Activated CD8-positive, alpha-beta T cell treated with anti-CD3 and anti-CD28 coated beads for 36 hours (primary cell): Measurements from ENCODE around the gene CCDC61. TPM values are rescaled to one million over a fixed set of nuclear protein-coding genes. Genes with fewer than 3 reads are reported as not detected.
A peak's percentile ranks its signal among the peaks of the same experiment; 100 is the strongest.

ENCODE experiments used
- ATAC-seq: fragments of 200-7000 bp; cut with Tn5 transposase; one replicate; pipeline ENCODE4 v1.10.0; 2021; ENCODE audit warnings: mild to moderate bottlenecking, moderate library complexity
- CTCF ChIA-PET: fragments of 350-600 bp; sonication (Branson Sonifier 250); formaldehyde crosslinking; loops from one replicate; lab custom pipeline; 2021; ENCODE audit warnings: antibody characterized with exemption; lab: Charles Lee
- POLR2A ChIA-PET: fragments of 350-600 bp; sonication (Branson Sonifier 250); formaldehyde crosslinking; loops from one replicate; lab custom pipeline; 2021; ENCODE audit warnings: antibody characterized with exemption; lab: Charles Lee
- DNase-seq: peaks from one replicate; pipeline ENCODE4 v3.0.0-alpha.2; 2020
- H3K27ac Mint-ChIP-seq: one replicate; pipeline ENCODE4 v1.8.0; 2021; ENCODE audit warnings: mild to moderate bottlenecking, mixed read lengths
- H3K27me3 Mint-ChIP-seq: one replicate; pipeline ENCODE4 v1.8.0; 2021; ENCODE audit warnings: mixed read lengths
- H3K36me3 Mint-ChIP-seq: one replicate; pipeline ENCODE4 v1.8.0; 2021; ENCODE audit warnings: low read depth, mixed read lengths
- H3K4me1 Mint-ChIP-seq: one replicate; pipeline ENCODE4 v1.8.0; 2021; ENCODE audit warnings: low read depth, mixed read lengths
- H3K4me3 Mint-ChIP-seq: one replicate; pipeline ENCODE4 v1.8.0; 2021; ENCODE audit warnings: mild to moderate bottlenecking, moderate library complexity, mixed read lengths
- H3K9me3 Mint-ChIP-seq: one replicate; pipeline ENCODE4 v1.8.0; 2021; ENCODE audit warnings: mixed read lengths
- intact Hi-C: fragments of 100-400 bp; cut with micrococcal nuclease; formaldehyde crosslinking; loops from one replicate; pipeline ENCODE4 v1.10.0; 2022
- total RNA-seq, 2 experiments: library from RNA; stranded (reverse); gene quantifications; one replicate each; pipeline ENCODE4 v1.2.3, GENCODE V29; 2021
- TF ChIP-seq, protein P1 (sequence below): fragments of 200-600 bp; IDR thresholded peaks from one replicate; pipeline ENCODE4 v1.8.0; 2022; ENCODE audit warnings: antibody characterized with exemption, mild to moderate bottlenecking

Gene CCDC61
- total RNA-seq, 2 experiments from 2014 or later = 26.9 to 29.2 TPM

DNA sequence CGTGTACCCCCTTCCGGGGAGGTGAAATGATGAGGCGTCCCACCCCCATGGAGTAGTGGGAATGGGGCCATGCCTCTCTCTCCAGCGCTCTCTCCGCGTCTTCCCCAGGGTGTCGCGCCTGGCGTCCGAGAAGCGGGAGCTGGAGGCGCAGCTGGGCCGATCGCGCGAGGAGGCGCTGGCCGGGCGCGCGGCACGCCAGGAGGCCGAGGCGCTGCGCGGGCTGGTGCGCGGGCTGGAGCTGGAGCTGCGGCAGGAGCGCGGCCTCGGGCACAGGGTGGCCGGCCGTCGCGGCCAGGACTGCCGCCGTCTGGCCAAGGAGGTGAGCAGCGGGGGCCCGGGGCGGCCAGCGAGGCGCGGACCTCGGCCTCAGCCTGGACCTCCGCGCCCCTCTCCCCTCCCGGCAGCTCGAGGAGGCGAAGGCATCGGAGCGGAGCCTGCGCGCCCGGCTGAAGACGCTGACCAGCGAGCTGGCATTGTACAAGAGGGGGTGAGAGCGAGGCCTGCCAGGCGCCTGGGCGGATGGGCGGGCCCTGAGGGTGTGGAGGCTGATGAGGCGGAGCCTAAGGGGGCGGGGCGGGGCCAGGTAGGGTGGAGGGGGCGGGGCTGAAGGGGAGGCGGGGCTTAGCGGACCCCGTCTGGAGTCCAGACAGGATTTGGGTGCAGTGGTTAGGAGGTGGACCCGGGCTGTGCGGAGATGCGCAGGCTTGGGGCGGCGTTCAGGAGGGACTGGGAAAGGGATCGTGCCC is 19.8 kb downstream of the CCDC61 start:
- CTCF ChIA-PET = interaction anchor here (1.2 to 2.4 kb wide), 2 partner anchors 20 to 112 kb away, joined by 3 to 8 read pairs; partner anchors contain the start of genes CCDC61 and MYPOP
- TF ChIP-seq, protein P1, sequence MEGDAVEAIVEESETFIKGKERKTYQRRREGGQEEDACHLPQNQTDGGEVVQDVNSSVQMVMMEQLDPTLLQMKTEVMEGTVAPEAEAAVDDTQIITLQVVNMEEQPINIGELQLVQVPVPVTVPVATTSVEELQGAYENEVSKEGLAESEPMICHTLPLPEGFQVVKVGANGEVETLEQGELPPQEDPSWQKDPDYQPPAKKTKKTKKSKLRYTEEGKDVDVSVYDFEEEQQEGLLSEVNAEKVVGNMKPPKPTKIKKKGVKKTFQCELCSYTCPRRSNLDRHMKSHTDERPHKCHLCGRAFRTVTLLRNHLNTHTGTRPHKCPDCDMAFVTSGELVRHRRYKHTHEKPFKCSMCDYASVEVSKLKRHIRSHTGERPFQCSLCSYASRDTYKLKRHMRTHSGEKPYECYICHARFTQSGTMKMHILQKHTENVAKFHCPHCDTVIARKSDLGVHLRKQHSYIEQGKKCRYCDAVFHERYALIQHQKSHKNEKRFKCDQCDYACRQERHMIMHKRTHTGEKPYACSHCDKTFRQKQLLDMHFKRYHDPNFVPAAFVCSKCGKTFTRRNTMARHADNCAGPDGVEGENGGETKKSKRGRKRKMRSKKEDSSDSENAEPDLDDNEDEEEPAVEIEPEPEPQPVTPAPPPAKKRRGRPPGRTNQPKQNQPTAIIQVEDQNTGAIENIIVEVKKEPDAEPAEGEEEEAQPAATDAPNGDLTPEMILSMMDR = no peak

DNA sequence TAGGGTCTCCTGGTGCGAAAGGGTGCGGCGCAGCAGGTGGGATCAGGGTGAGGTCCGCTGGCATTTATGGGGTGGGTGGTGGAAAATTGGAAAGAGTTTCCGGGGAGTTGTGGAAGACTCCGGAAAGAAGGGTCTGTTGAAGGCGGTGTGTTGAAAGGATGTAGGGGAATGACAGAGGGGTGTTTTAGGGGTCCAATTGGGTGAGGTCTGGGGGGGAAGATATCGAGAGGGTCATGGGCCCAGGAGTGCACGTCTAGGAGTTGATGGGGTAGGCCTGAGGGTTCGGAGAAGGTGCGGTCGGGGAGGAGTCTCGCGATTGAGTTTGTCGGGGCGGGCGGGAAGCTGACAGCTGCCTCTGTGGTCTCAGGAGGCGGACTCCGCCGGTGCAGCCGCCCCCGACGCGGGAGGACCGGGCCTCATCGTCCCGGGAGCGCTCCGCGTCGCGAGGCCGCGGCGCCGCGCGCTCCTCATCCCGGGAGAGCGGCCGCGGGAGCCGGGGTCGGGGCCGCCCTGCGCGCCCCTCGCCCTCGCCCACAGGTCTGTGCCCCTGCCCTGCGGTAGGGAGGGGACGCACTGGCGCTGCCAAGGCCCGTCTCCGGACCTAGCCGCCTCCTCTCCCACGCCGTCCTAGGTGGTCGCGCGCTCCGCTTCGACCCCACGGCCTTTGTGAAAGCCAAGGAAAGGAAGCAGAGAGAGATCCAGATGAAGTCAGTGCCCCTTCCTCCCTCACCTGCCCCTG is 20.6 kb downstream of the CCDC61 start:
- intact Hi-C loops = no loop called here
- Mint-ChIP-seq H3K27ac (peak overlapping the region; percentile 14), H3K36me3 (peaks cover 11% of the 10 kb centered on the region), H3K9me3 (no peaks in the 10 kb centered on the region), H3K4me1 (peaks cover 16% of the 10 kb centered on the region), H3K27me3 (peaks cover 11% of the 10 kb centered on the region), H3K4me3 (peak overlapping the region; percentile 68)
- CTCF ChIA-PET = interaction anchor here (0.8 to 5.8 kb wide), 9 partner anchors 9 to 249 kb away, joined by 3 to 47 read pairs (median 5); partner anchors contain the start of genes CCDC61 and MYPOP
- peak; percentile 52 for ATAC-seq
- TF ChIP-seq, protein P1 = no peak
- POLR2A ChIA-PET = interaction anchor here (0.6 kb wide), 1 partner anchor 531 kb away, joined by 3 read pairs; no protein-coding TSS in a partner anchor
- DNase-seq = peak; percentile 68

More for the DNA sequence above, 19.8 kb downstream of the CCDC61 start:
- Mint-ChIP-seq H3K27me3 (peaks cover 11% of the 10 kb centered on the region), H3K4me1 (peaks cover 16% of the 10 kb centered on the region), H3K27ac (no peak overlapping the region), H3K9me3 (no peaks in the 10 kb centered on the region), H3K4me3 (peak overlapping the region; percentile 47), H3K36me3 (peaks cover 18% of the 10 kb centered on the region)
- peak; percentile 82 for DNase-seq
- peak; percentile 75 for ATAC-seq
- POLR2A ChIA-PET = no interaction called here
- intact Hi-C loops = no loop called here

DNA sequence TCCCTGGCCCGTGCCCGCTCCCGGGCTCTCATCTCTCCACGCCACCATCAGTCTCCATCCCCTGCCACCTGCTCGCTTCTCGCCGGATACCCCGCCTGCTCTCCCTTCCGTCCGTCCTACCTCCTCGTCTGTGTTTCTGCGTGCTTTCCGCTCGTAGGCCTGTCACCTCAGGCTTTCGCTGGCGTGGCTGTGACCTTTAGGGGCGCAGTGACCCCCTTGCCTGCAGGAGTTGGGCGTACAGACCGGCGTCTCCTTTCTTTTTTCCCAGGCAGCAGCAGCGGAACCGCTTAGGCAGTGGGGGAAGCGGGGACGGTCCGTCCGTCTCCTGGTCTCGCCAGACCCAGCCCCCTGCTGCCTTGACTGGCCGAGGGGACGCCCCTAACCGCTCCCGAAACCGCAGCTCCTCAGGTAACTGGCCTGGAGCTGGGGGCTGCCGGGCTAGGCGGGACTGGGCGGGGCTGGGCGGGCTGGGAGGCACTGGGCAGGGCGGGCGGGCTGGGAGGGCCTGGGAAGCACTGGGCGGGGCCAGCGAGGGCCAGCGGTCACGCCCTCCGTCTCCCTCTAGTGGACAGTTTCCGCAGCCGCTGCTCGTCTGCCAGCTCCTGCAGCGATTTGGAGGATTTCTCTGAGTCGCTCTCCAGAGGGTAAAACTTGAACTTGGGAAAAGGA is 21.3 kb downstream of the CCDC61 start:
- Mint-ChIP-seq H3K4me1 (peaks cover 16% of the 10 kb centered on the region), H3K27ac (peak overlapping the region; percentile 14), H3K4me3 (peak overlapping the region; percentile 68), H3K9me3 (no peaks in the 10 kb centered on the region), H3K27me3 (peaks cover 11% of the 10 kb centered on the region), H3K36me3 (peaks cover 8% of the 10 kb centered on the region)
- POLR2A ChIA-PET = interaction anchor here (0.6 to 1.0 kb wide), 3 partner anchors 21 to 531 kb away, joined by 3 read pairs; partner anchors contain the start of gene IRF2BP1
- ATAC-seq (peak; percentile 67), DNase-seq (peak; percentile 82)
- intact Hi-C loops = no loop called here
- TF ChIP-seq, protein P1 = peak; percentile 85
- CTCF ChIA-PET = interaction anchor here (0.6 to 5.8 kb wide), 18 partner anchors 9 to 252 kb away, joined by 3 to 47 read pairs (median 3); partner anchors contain the start of genes CCDC61 and MYPOP

DNA sequence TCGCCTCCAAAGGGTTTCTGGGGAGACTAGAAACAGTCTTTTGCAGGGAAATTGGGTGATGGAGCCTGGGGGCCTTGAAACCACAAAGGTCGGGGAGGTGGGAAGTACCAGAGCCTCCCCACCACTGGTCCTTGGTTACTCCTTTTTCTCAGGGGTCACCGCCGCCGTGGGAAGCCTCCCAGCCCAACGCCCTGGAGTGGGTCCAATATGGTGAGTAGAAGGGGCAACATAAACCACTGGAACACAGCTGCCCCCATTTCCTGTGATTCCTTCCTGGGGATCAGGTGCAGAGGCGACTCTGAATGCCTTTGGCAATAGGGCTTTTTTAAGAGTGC is 21.8 kb downstream of the CCDC61 start:
- Mint-ChIP-seq H3K4me3 (peak overlapping the region; percentile 15), H3K27me3 (peaks cover 11% of the 10 kb centered on the region), H3K4me1 (peaks cover 16% of the 10 kb centered on the region), H3K27ac (no peak overlapping the region), H3K9me3 (no peaks in the 10 kb centered on the region), H3K36me3 (peaks cover 7% of the 10 kb centered on the region)
- intact Hi-C loops = no loop called here
- TF ChIP-seq, protein P1 = peak; percentile 49
- DNase-seq (no peak), ATAC-seq (no peak)
- ChIA-PET POLR2A (interaction anchor here (0.9 to 1.0 kb wide), 2 partner anchors 21 to 131 kb away, joined by 3 read pairs; partner anchors contain the start of gene IRF2BP1), CTCF (interaction anchor here (0.6 to 5.8 kb wide), 18 partner anchors 9 to 251 kb away, joined by 3 to 47 read pairs (median 3); partner anchors contain the start of genes CCDC61 and MYPOP)
